Measurements from ENCODE around the gene OTOA.

The OTOA gene

GRCh38 chr16:21694609-21695008 lies 30.8 kb downstream of the OTOA start:
- H3K9ac ChIP-seq (ENCODE audit: low read length), result no peak overlapping the region
- H4K20me1 ChIP-seq (ENCODE audit: insufficient read depth, low read length), result no peaks in the 10 kb centered on the region
- H3K9me2 ChIP-seq (ENCODE audit: low read depth, low read length), result no peaks in the 10 kb centered on the region
- no peak overlapping the region for H3K4me2 ChIP-seq (ENCODE audit: low read length)
- H2AFZ ChIP-seq (ENCODE audit: low read length), result no peak overlapping the region
- H3K79me2 ChIP-seq (ENCODE audit: insufficient read depth, low read length), result no peaks in the 10 kb centered on the region
- H3K9me3 ChIP-seq (ENCODE audit: low read length), result no peaks in the 10 kb centered on the region
- H3K4me1 ChIP-seq (ENCODE audit: insufficient read depth, low read length, severe bottlenecking), result no peaks in the 10 kb centered on the region
- H3K4me3 ChIP-seq (ENCODE audit: low read depth, low read length, poor library complexity, severe bottlenecking), result no peak overlapping the region
- peaks cover 6% of the 10 kb centered on the region; the same call in 1 of the 2 replicates for H3K27me3 ChIP-seq (ENCODE audit: insufficient read depth, low read length)
- no peaks in the 10 kb centered on the region for H3F3A ChIP-seq (ENCODE audit: insufficient read depth, low read length)
- TF ChIP-seq EZH2 (IDR thresholded peaks at IDR 0.05; ENCODE audit: borderline replicate concordance, low read length) (no peak), CTCF (IDR thresholded peaks at IDR 0.05; ENCODE audit: low read length) (no peak)
- H3K27ac ChIP-seq (ENCODE audit: low read depth, low read length, poor library complexity, severe bottlenecking), result no peak overlapping the region
- H3K36me3 ChIP-seq (ENCODE audit: insufficient read depth, low read length), result no peaks in the 10 kb centered on the region

GRCh38 chr16:21697032-21697431 lies 33.3 kb downstream of the OTOA start:
- Histone ChIP-seq H3K9ac (ENCODE audit: low read length) (no peak overlapping the region), H3K36me3 (ENCODE audit: insufficient read depth, low read length) (no peaks in the 10 kb centered on the region; the same call in 1 of the 2 replicates), H3K27me3 (ENCODE audit: insufficient read depth, low read length) (peaks cover 3% of the 10 kb centered on the region; the same call in 1 of the 2 replicates), H3K79me2 (ENCODE audit: insufficient read depth, low read length) (no peaks in the 10 kb centered on the region), H3K27ac (ENCODE audit: low read depth, low read length, poor library complexity, severe bottlenecking) (no peak overlapping the region), H3F3A (ENCODE audit: insufficient read depth, low read length) (no peaks in the 10 kb centered on the region), H3K9me2 (ENCODE audit: low read depth, low read length) (no peaks in the 10 kb centered on the region), H2AFZ (ENCODE audit: low read length) (no peak overlapping the region), H4K20me1 (ENCODE audit: insufficient read depth, low read length) (no peaks in the 10 kb centered on the region), H3K4me3 (ENCODE audit: low read depth, low read length, poor library complexity, severe bottlenecking) (no peak overlapping the region), H3K4me2 (ENCODE audit: low read length) (no peak overlapping the region), H3K9me3 (ENCODE audit: low read length) (peaks cover 7% of the 10 kb centered on the region), H3K4me1 (ENCODE audit: insufficient read depth, low read length, severe bottlenecking) (no peaks in the 10 kb centered on the region)
- TF ChIP-seq EZH2 (IDR thresholded peaks at IDR 0.05; ENCODE audit: borderline replicate concordance, low read length) (no peak), CTCF (IDR thresholded peaks at IDR 0.05; ENCODE audit: low read length) (no peak)

GRCh38 chr16:21698169-21699032 lies 34.6 kb downstream of the OTOA start:
- TF ChIP-seq CTCF (IDR thresholded peaks at IDR 0.05; ENCODE audit: low read length) (peak; percentile 18; the same call in 1 of the 2 replicates), EZH2 (IDR thresholded peaks at IDR 0.05; ENCODE audit: borderline replicate concordance, low read length) (no peak)
- H3K9me3 ChIP-seq (ENCODE audit: low read length), result peaks cover 7% of the 10 kb centered on the region
- no peak overlapping the region for H3K9ac ChIP-seq (ENCODE audit: low read length)
- H3K27me3 ChIP-seq (ENCODE audit: insufficient read depth, low read length), result peaks cover 3% of the 10 kb centered on the region; the same call in 1 of the 2 replicates
- H3K36me3 ChIP-seq (ENCODE audit: insufficient read depth, low read length), result no peaks in the 10 kb centered on the region; the same call in 1 of the 2 replicates
- no peak overlapping the region for H2AFZ ChIP-seq (ENCODE audit: low read length)
- no peaks in the 10 kb centered on the region for H3K4me1 ChIP-seq (ENCODE audit: insufficient read depth, low read length, severe bottlenecking)
- H4K20me1 ChIP-seq (ENCODE audit: insufficient read depth, low read length), result no peaks in the 10 kb centered on the region
- H3K4me2 ChIP-seq (ENCODE audit: low read length), result no peak overlapping the region
- H3K27ac ChIP-seq (ENCODE audit: low read depth, low read length, poor library complexity, severe bottlenecking), result no peak overlapping the region
- no peaks in the 10 kb centered on the region for H3F3A ChIP-seq (ENCODE audit: insufficient read depth, low read length)
- H3K79me2 ChIP-seq (ENCODE audit: insufficient read depth, low read length), result no peaks in the 10 kb centered on the region
- H3K4me3 ChIP-seq (ENCODE audit: low read depth, low read length, poor library complexity, severe bottlenecking), result no peak overlapping the region
- no peaks in the 10 kb centered on the region for H3K9me2 ChIP-seq (ENCODE audit: low read depth, low read length)

All from OCI-LY1 (cell line).